GM21360 (cell line): ENCODE measurements around the gene CDK11B.
A peak's percentile ranks its signal among the peaks of the same experiment; 100 is the strongest.

Experiments
- ATAC-seq: cut with Tn5 transposase; IDR thresholded peaks from one replicate; pipeline ENCODE4 v1.9.1; 2021; ENCODE audit warnings: mild to moderate bottlenecking, moderate library complexity; ENCODE audit not compliant: unreplicated experiment

Gene CDK11B

DNA sequence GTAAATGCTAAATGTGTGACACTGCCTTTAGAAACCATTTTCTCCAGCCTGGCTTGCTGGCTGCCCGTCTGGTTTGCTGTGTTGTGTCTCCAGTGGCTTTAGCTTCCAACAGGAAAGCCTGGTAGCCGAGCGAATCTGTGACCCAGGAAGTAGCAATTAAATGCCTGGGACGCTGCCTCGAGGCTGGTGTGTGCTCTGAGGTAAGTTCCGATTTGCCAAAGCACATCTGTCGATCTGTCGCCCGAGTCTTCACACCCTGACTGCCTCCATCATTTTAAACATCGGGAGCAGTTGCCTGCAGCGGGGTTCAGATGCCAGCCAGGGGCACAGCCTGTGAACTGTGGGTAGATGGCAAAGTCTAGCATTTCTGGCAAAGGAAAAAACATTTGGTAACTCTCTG, 41.3 kb downstream of the CDK11B start:
- no peak for ATAC-seq

- no peak for ATAC-seq
Measured at GRCh38 chr1:1616838-1617237, 42.0 kb downstream of the CDK11B start.

GRCh38 chr1:1616045-1616790, 42.6 kb downstream of the CDK11B start:
- peak; percentile 10 for ATAC-seq

GRCh38 chr1:1615256-1616044, 43.4 kb downstream of the CDK11B start, which contains the start of gene MIB2:
Gene MIB2 (plus strand): TSS chr1:1615500. CDS start chr1:1623453, 7,953 bp downstream.
- ATAC-seq = peak; percentile 76

DNA sequence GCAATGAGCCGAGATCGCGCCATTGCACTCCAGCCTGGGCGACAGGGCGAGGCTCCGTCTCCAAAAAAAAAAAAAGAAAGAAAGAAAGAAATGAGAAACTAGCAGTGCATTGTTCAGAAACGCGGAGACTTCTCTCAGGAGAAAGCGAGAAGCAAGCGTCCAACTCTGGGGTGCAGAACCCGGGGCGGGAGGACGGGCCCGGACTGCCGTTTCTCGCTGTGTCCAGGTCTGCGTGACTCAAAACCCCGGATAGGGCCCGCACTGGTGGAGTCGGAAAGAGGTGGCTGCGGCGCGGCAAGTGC, 43.9 kb downstream of the CDK11B start:
- ATAC-seq = no peak

GRCh38 chr1:1614204-1614953, 44.4 kb downstream of the CDK11B start:
- ATAC-seq = no peak

DNA sequence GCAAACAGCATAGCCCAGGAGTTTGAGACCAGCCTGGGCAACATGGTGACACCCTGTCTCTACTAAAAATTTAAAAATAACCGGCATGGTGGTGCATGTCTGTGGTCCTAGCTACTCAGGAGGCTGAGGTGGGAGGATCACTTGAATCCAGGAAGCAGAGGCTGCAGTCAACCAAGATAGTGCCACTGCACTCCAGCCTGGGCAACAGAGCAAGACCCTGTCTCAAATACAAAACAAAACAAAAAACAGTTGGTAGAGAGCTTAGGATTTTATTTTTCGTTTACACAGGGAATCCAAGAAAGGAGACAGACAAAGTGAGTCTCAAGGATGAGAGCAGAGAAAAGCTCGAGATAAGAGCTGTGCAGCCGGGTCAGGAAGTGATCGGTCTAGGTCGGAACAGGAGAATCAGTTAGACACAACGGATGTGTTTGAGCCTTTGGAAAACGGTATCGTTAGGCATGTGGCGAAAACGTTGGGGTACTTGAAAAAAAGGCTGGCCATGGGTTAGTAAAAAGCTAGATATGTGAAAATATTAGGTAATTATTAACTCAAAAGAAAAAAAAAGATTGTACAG, 45.2 kb downstream of the CDK11B start:
- ATAC-seq = no peak

DNA sequence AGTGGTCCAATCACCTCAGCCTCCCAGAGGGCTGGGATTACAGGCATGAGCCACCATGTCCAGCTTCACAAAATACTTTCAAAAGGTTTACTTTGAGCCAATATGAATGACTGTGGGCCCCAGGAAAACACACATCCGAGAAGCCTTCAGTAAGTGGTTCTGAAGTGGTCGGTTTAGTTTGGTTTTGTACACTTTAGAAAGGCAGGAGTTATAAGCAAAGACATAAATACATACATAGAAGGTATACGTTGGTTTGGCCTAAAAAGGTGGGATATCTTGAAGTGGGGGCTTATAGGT, 46.8 kb downstream of the CDK11B start:
- no peak for ATAC-seq

- no peak for ATAC-seq
Measured at GRCh38 chr1:1610796-1611195, 48.0 kb downstream of the CDK11B start.

DNA sequence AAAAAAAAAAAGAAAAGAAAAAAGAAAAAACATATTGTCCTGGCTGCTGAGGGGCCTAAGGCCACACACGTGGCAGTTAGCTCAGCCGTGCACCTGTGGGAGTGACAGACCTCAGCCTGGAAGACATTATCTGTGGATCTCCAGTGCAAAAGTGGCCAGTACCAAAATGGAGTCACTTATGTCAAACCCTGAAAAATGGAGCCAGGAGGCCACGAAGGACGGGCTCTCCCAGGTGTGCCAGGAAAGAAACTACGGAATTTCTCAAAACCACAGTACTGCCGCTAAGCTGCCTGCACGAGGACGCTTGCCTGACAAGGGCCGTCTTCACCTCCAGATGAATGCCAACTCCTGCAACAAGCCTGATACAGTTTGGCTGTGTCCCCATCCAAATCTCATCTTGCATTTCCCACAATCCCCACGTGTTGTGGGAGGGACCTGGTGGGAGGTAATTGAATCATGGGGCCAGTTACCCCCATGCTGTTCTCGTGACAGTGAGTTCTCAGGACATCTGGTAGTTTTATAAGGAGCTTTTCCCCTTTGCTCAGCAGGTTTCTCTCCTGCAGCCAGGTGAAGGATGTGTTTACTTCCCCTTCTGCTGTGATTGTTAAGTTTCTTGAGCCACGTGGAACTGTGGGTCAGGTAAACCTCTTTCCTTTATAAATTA, 48.9 kb downstream of the CDK11B start:
- ATAC-seq = no peak

DNA sequence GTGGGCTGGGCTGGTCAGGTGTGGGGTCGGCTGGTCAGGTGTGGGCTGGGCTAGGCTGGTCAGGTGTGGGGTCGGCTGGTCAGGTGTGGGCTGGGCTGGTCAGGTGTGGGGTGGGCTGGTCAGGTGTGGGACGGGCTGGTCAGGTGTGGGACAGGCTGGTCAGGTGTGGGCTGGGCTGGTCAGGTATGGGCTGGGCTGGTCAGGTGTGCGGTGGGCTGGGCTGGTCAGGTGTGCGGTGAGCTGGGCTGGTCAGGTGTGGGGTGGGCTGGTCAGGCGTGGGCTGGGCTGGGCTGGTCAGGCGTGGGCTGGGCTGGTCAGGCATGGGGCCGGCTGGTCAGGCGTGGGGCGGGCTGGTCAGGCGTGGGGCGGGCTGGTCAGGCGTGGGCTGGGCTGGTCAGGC, 52.6 kb downstream of the CDK11B start:
- ATAC-seq = no peak

GRCh38 chr1:1605724-1606123, 53.1 kb downstream of the CDK11B start:
- no peak for ATAC-seq

DNA sequence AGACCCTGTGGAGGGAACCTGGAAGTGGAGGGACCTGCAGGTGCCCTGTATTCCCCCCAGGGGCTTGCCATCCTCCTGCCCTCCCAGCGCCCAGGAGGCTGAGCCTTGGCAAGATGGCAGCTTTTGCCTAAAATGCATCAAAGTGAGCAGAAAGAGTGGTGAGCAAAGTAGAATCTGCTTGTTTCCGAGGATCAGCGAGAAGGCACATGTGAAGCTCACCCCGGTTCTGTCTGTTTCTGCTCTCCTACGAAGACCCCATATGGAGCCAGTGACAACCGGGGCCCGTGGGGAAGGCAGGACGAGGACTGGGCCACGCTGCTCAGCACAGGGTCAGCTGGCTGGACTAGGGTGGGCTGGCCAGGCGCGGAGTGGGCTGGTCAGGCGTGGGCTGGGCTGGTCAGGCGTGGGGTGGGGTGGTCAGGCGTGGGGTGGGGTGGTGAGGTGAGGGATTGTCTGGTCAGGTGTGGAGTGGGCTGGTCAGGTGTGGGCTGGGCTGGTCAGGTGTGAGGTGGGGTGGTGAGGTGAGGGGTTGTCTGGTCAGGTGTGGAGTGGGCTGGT, 53.7 kb downstream of the CDK11B start:
- ATAC-seq = no peak

GRCh38 chr1:1604374-1605033, 54.3 kb downstream of the CDK11B start:
- ATAC-seq = no peak

- ATAC-seq = no peak
Measured at GRCh38 chr1:1603671-1604373, 55.0 kb downstream of the CDK11B start.

- no peak for ATAC-seq
Measured at GRCh38 chr1:1602968-1603506, 55.8 kb downstream of the CDK11B start.

- no peak for ATAC-seq
Measured at GRCh38 chr1:1602304-1602967, 56.4 kb downstream of the CDK11B start.

DNA sequence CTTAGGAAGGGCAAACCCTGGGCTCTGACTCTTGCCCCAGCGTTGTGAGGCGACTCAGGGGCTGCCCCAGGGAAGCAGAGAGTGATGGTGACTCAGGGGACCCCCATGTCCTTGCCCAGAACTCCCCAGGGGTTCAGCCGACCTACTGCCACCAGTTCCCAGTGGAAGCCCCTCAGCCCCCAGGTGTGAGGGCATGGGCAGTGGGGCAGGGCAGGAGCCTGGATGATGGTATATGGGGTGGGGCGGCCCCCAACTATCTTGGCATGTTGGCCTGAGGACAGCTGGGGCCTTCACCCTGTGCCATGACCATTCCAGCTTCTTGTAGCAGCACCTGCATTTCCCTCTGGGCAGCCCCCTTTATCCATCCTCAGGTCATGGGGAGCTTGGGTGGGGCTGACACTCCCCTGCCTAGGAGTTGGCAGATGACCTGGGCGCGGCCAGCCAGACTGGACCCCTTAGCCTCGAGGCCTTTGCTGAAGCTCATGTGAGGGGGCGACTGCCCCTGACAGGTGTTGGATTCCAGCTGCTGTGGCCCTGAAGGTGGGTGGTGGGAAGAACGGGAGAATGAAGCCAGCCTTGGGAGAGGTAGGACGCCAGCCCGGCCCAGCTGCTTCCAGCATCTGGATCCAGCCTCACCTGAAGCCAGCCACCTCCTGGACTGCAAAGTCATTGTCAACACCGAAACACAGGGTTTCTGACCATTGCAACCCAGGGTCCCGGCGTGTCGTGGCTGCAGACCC, 57.1 kb downstream of the CDK11B start:
- ATAC-seq = no peak
